ENCODE results near the gene DCAF6.

Gene DCAF6

GRCh38 chr1:167997037-167997575 is 60.6 kb downstream of the DCAF6 start:
- DNase-seq (ENCODE audit: insufficient read length, low spot score) = no peak

GRCh38 chr1:167999877-168000276 is 63.4 kb downstream of the DCAF6 start:
- no peak for FAIRE-seq
- TF ChIP-seq POLR2A (IDR thresholded peaks at IDR 0.05; ENCODE audit: low read depth, low read length) (no peak), TAF1 (IDR thresholded peaks at IDR 0.05; ENCODE audit: low read depth, low read length) (no peak), PAX5 (IDR thresholded peaks at IDR 0.05; ENCODE audit: insufficient read depth, low read length, severe bottlenecking) (no peak), POLR2AphosphoS5 (IDR thresholded peaks at IDR 0.05; ENCODE audit: low read depth, low read length) (no peak), SPI1 (IDR thresholded peaks at IDR 0.05; ENCODE audit: low read depth, low read length) (no peak), POU2F2 (IDR thresholded peaks at IDR 0.05; ENCODE audit: low read depth, low read length) (no peak)

More at GRCh38 chr1:167997037-167997575, 60.6 kb downstream of the DCAF6 start:
- no peak for TF ChIP-seq TAF1 (IDR thresholded peaks at IDR 0.05; ENCODE audit: low read depth, low read length)
- TF ChIP-seq POLR2A (IDR thresholded peaks at IDR 0.05; ENCODE audit: low read depth, low read length) = no peak
- no peak for TF ChIP-seq SPI1 (IDR thresholded peaks at IDR 0.05; ENCODE audit: low read depth, low read length)
- TF ChIP-seq PAX5 (IDR thresholded peaks at IDR 0.05; ENCODE audit: insufficient read depth, low read length, severe bottlenecking) = no peak
- TF ChIP-seq POU2F2 (IDR thresholded peaks at IDR 0.05; ENCODE audit: low read depth, low read length) = no peak
- TF ChIP-seq POLR2AphosphoS5 (IDR thresholded peaks at IDR 0.05; ENCODE audit: low read depth, low read length) = no peak
- no peak for FAIRE-seq

GRCh38 chr1:168000656-168001055 is 64.2 kb downstream of the DCAF6 start:
- DNase-seq (ENCODE audit: insufficient read length, low spot score) (no peak), FAIRE-seq (no peak)
- TF ChIP-seq POLR2AphosphoS5 (IDR thresholded peaks at IDR 0.05; ENCODE audit: low read depth, low read length) (no peak), POLR2A (IDR thresholded peaks at IDR 0.05; ENCODE audit: low read depth, low read length) (no peak)

More at GRCh38 chr1:167999877-168000276, 63.4 kb downstream of the DCAF6 start:
- no peak for DNase-seq (ENCODE audit: insufficient read length, low spot score)

- DNase-seq (ENCODE audit: insufficient read length, low spot score) = no peak
- TF ChIP-seq POLR2A (IDR thresholded peaks at IDR 0.05; ENCODE audit: low read depth, low read length) = no peak
- no peak for TF ChIP-seq SPI1 (IDR thresholded peaks at IDR 0.05; ENCODE audit: low read depth, low read length)
- no peak for TF ChIP-seq POLR2AphosphoS5 (IDR thresholded peaks at IDR 0.05; ENCODE audit: low read depth, low read length)
- no peak for TF ChIP-seq TAF1 (IDR thresholded peaks at IDR 0.05; ENCODE audit: low read depth, low read length)
- TF ChIP-seq POU2F2 (IDR thresholded peaks at IDR 0.05; ENCODE audit: low read depth, low read length) = no peak
- TF ChIP-seq PAX5 (IDR thresholded peaks at IDR 0.05; ENCODE audit: insufficient read depth, low read length, severe bottlenecking) = no peak
- FAIRE-seq = no peak
Observed at GRCh38 chr1:168001213-168001612, 64.7 kb downstream of the DCAF6 start.

- TF ChIP-seq POU2F2 (IDR thresholded peaks at IDR 0.05; ENCODE audit: low read depth, low read length) (no peak), TAF1 (IDR thresholded peaks at IDR 0.05; ENCODE audit: low read depth, low read length) (no peak), POLR2A (IDR thresholded peaks at IDR 0.05; ENCODE audit: low read depth, low read length) (no peak), PAX5 (IDR thresholded peaks at IDR 0.05; ENCODE audit: insufficient read depth, low read length, severe bottlenecking) (no peak), POLR2AphosphoS5 (IDR thresholded peaks at IDR 0.05; ENCODE audit: low read depth, low read length) (no peak), SPI1 (IDR thresholded peaks at IDR 0.05; ENCODE audit: low read depth, low read length) (no peak)
- no peak for DNase-seq (ENCODE audit: insufficient read length, low spot score)
- no peak for FAIRE-seq
Observed at GRCh38 chr1:168004531-168004930, 68.0 kb downstream of the DCAF6 start.

GRCh38 chr1:168005529-168005928 is 69.0 kb downstream of the DCAF6 start:
- no peak for DNase-seq (ENCODE audit: insufficient read length, low spot score)
- no peak for TF ChIP-seq POU2F2 (IDR thresholded peaks at IDR 0.05; ENCODE audit: low read depth, low read length)
- TF ChIP-seq SPI1 (IDR thresholded peaks at IDR 0.05; ENCODE audit: low read depth, low read length) = no peak
- TF ChIP-seq POLR2AphosphoS5 (IDR thresholded peaks at IDR 0.05; ENCODE audit: low read depth, low read length) = no peak
- TF ChIP-seq TAF1 (IDR thresholded peaks at IDR 0.05; ENCODE audit: low read depth, low read length) = no peak
- TF ChIP-seq POLR2A (IDR thresholded peaks at IDR 0.05; ENCODE audit: low read depth, low read length) = no peak
- no peak for TF ChIP-seq PAX5 (IDR thresholded peaks at IDR 0.05; ENCODE audit: insufficient read depth, low read length, severe bottlenecking)
- FAIRE-seq = no peak

- DNase-seq (ENCODE audit: insufficient read length, low spot score) = no peak
- no peak for TF ChIP-seq SPI1 (IDR thresholded peaks at IDR 0.05; ENCODE audit: low read depth, low read length)
- no peak for TF ChIP-seq TAF1 (IDR thresholded peaks at IDR 0.05; ENCODE audit: low read depth, low read length)
- no peak for TF ChIP-seq PAX5 (IDR thresholded peaks at IDR 0.05; ENCODE audit: insufficient read depth, low read length, severe bottlenecking)
- TF ChIP-seq POLR2AphosphoS5 (IDR thresholded peaks at IDR 0.05; ENCODE audit: low read depth, low read length) = no peak
- no peak for TF ChIP-seq POLR2A (IDR thresholded peaks at IDR 0.05; ENCODE audit: low read depth, low read length)
- TF ChIP-seq POU2F2 (IDR thresholded peaks at IDR 0.05; ENCODE audit: low read depth, low read length) = no peak
- no peak for FAIRE-seq
Observed at GRCh38 chr1:168007691-168008090, 71.2 kb downstream of the DCAF6 start.

- FAIRE-seq (no peak), DNase-seq (ENCODE audit: insufficient read length, low spot score) (no peak)
- TF ChIP-seq PAX5 (IDR thresholded peaks at IDR 0.05; ENCODE audit: insufficient read depth, low read length, severe bottlenecking) = no peak
Observed at GRCh38 chr1:168008595-168008994, 72.1 kb downstream of the DCAF6 start.

GRCh38 chr1:168009322-168009721 is 72.8 kb downstream of the DCAF6 start:
- TF ChIP-seq POU2F2 (IDR thresholded peaks at IDR 0.05; ENCODE audit: low read depth, low read length) (no peak), POLR2AphosphoS5 (IDR thresholded peaks at IDR 0.05; ENCODE audit: low read depth, low read length) (no peak), SPI1 (IDR thresholded peaks at IDR 0.05; ENCODE audit: low read depth, low read length) (no peak), POLR2A (IDR thresholded peaks at IDR 0.05; ENCODE audit: low read depth, low read length) (no peak), TAF1 (IDR thresholded peaks at IDR 0.05; ENCODE audit: low read depth, low read length) (no peak), PAX5 (IDR thresholded peaks at IDR 0.05; ENCODE audit: insufficient read depth, low read length, severe bottlenecking) (no peak)
- DNase-seq (ENCODE audit: insufficient read length, low spot score) = no peak
- FAIRE-seq = no peak

- FAIRE-seq = no peak
- TF ChIP-seq TAF1 (IDR thresholded peaks at IDR 0.05; ENCODE audit: low read depth, low read length) (no peak), POU2F2 (IDR thresholded peaks at IDR 0.05; ENCODE audit: low read depth, low read length) (no peak), SPI1 (IDR thresholded peaks at IDR 0.05; ENCODE audit: low read depth, low read length) (no peak), PAX5 (IDR thresholded peaks at IDR 0.05; ENCODE audit: insufficient read depth, low read length, severe bottlenecking) (no peak), POLR2A (IDR thresholded peaks at IDR 0.05; ENCODE audit: low read depth, low read length) (no peak), POLR2AphosphoS5 (IDR thresholded peaks at IDR 0.05; ENCODE audit: low read depth, low read length) (no peak)
Observed at GRCh38 chr1:168019407-168019806, 82.9 kb downstream of the DCAF6 start.

More at GRCh38 chr1:168019407-168019806, 82.9 kb downstream of the DCAF6 start:
- DNase-seq (ENCODE audit: insufficient read length, low spot score) = no peak
